CD4-positive, CD25-positive, alpha-beta regulatory T cell (primary cell): ENCODE results near the gene PDPK1. TPM values are rescaled to one million over a fixed set of nuclear protein-coding genes. Genes with fewer than 3 reads are reported as not detected.
"Not testable (repeated sequence)": the region's sequence is repeated elsewhere in the genome, so short reads cannot be mapped to it uniquely, and the experiment has no call there.

Experiments
- ATAC-seq, 2 donors: fragments of 150-1000 bp; cut with Tn5 transposase; one replicate each; pipeline ENCODE4 v1.10.0; 2021; ENCODE audit warnings: low read depth in 2 of 2, moderate number of reproducible peaks in 2 of 2, moderate library complexity in 1 of 2
- DNase-seq, 3 donors: peaks; one replicate each; pipeline versions ENCODE4 v3.0.0 to v3.0.0-alpha.2; 2012 to 2022; ENCODE audit warnings: mixed read lengths in 1 of 3
- H3K27ac ChIP-seq: one replicate; pipeline ENCODE4 v1.7.0; 2013; ENCODE audit warnings: mild to moderate bottlenecking, low read length; ENCODE audit not compliant: insufficient read depth, poor library complexity, severe bottlenecking
- H3K27me3 ChIP-seq: one replicate; pipeline ENCODE4 v1.7.0; 2013; ENCODE audit warnings: low read length; ENCODE audit not compliant: control insufficient read depth, insufficient read depth
- H3K36me3 ChIP-seq: one replicate; pipeline ENCODE4 v1.7.0; 2013; ENCODE audit warnings: mild to moderate bottlenecking, low read length, moderate library complexity; ENCODE audit not compliant: control insufficient read depth, insufficient read depth
- H3K4me1 ChIP-seq: 2 replicates; pipeline ENCODE4 v1.7.0; 2013; ENCODE audit warnings: mild to moderate bottlenecking, low read length; ENCODE audit not compliant: insufficient read depth, control insufficient read depth, poor library complexity, severe bottlenecking
- H3K4me3 ChIP-seq: one replicate; pipeline ENCODE4 v1.7.0; 2013; ENCODE audit warnings: low read depth, mild to moderate bottlenecking, low read length, moderate library complexity
- H3K9me3 ChIP-seq, 2 experiments: 1 replicate in 1 of 2; 2 replicates in 1 of 2; pipeline ENCODE4 v1.7.0; 2013; ENCODE audit warnings: low read length in 2 of 2, mild to moderate bottlenecking in 1 of 2, moderate library complexity in 1 of 2; ENCODE audit not compliant: control insufficient read depth in 2 of 2
- H3K27ac Mint-ChIP-seq, 3 donors: one replicate each; pipeline ENCODE4 v1.8.0; 2020 to 2022; ENCODE audit warnings: mild to moderate bottlenecking in 3 of 3, mixed read lengths in 3 of 3, moderate library complexity in 2 of 3
- H3K27me3 Mint-ChIP-seq: one replicate; pipeline ENCODE4 v1.8.0; 2022; ENCODE audit warnings: mild to moderate bottlenecking, mixed read lengths
- H3K36me3 Mint-ChIP-seq: one replicate; pipeline ENCODE4 v1.8.0; 2020; ENCODE audit warnings: mixed read lengths
- H3K4me1 Mint-ChIP-seq, 4 donors: one replicate each; pipeline ENCODE4 v1.8.0; 2020 to 2022; ENCODE audit warnings: mixed read lengths in 4 of 4, mild to moderate bottlenecking in 1 of 4
- H3K4me3 Mint-ChIP-seq, 4 donors: one replicate each; pipeline ENCODE4 v1.8.0; 2020 to 2022; ENCODE audit warnings: mild to moderate bottlenecking in 4 of 4, mixed read lengths in 4 of 4, moderate library complexity in 3 of 4
- H3K9me3 Mint-ChIP-seq, 7 donors: one replicate each; pipeline ENCODE4 v1.8.0; 2020 to 2022; ENCODE audit warnings: mixed read lengths in 7 of 7, mild to moderate bottlenecking in 3 of 7, moderate library complexity in 2 of 7
- polyA plus RNA-seq, 4 donors: library from polyadenylated mRNA; unstranded; fragments of 300-500 nt; fragmentation: Illumina TruSeq; gene quantifications; one replicate each; pipeline ENCODE4 v1.2.3, GENCODE V29; 2021
- total RNA-seq: library from RNA; stranded (reverse); gene quantifications from one replicate; pipeline ENCODE4 v1.2.3, GENCODE V29; 2022

Gene PDPK1
- total and polyA plus RNA-seq, 5 donors from 2014 or later: 28.0 to 57.4 (median 30.5) TPM

- not testable (repeated sequence) for H3K27ac ChIP-seq, H3K27me3 ChIP-seq, H3K4me1 Mint-ChIP-seq, H3K9me3 ChIP-seq, H3K27me3 Mint-ChIP-seq, H3K36me3 ChIP-seq, H3K4me1 ChIP-seq, ATAC-seq, H3K27ac Mint-ChIP-seq, H3K4me3 ChIP-seq, H3K4me3 Mint-ChIP-seq, H3K9me3 Mint-ChIP-seq, DNase-seq
- H3K36me3 Mint-ChIP-seq: peaks cover 13% of the 10 kb centered on the region
These were observed 74.1 kb downstream of the PDPK1 start for GRCh38 chr16:2611877-2612276.

- H3K27ac Mint-ChIP-seq, H3K36me3 ChIP-seq, H3K27me3 Mint-ChIP-seq, H3K9me3 Mint-ChIP-seq, H3K27me3 ChIP-seq, H3K27ac ChIP-seq, H3K4me3 ChIP-seq, ATAC-seq, H3K4me1 Mint-ChIP-seq, H3K9me3 ChIP-seq, H3K4me3 Mint-ChIP-seq, H3K4me1 ChIP-seq, DNase-seq: not testable (repeated sequence)
- H3K36me3 Mint-ChIP-seq: peaks cover 13% of the 10 kb centered on the region
These were observed 75.4 kb downstream of the PDPK1 start for GRCh38 chr16:2613251-2613650.

- Histone ChIP-seq H3K36me3 (peaks cover 7% of the 10 kb centered on the region), H3K4me3 (no peak overlapping the region), H3K27ac (no peak overlapping the region), H3K27me3 (no peaks in the 10 kb centered on the region), H3K9me3 (no peaks in the 10 kb centered on the region), H3K4me1 (no peaks in the 10 kb centered on the region)
- Mint-ChIP-seq H3K4me1 (peaks cover 0 to 2% (median 0%) of the 10 kb centered on the region in 4 donors), H3K9me3 (no peaks in the 10 kb centered on the region), H3K27ac (peak overlapping the region in 1 of 3 donors; percentile 23), H3K36me3 (peaks cover 13% of the 10 kb centered on the region), H3K4me3 (peak overlapping the region in 1 of 4 donors; percentile 38), H3K27me3 (no peaks in the 10 kb centered on the region)
- no peak for DNase-seq
- no peak for ATAC-seq
These were observed 77.0 kb downstream of the PDPK1 start for GRCh38 chr16:2614761-2615191.

- H3K36me3 Mint-ChIP-seq, ATAC-seq, H3K9me3 ChIP-seq, H3K27ac Mint-ChIP-seq, H3K4me3 Mint-ChIP-seq, H3K4me1 ChIP-seq, H3K27ac ChIP-seq, H3K27me3 ChIP-seq, H3K36me3 ChIP-seq, DNase-seq, H3K4me1 Mint-ChIP-seq, H3K9me3 Mint-ChIP-seq, H3K4me3 ChIP-seq, H3K27me3 Mint-ChIP-seq: not testable (repeated sequence)
These were observed 81.1 kb downstream of the PDPK1 start for GRCh38 chr16:2618964-2619363.

GRCh38 chr16:2619628-2620027 lies 81.8 kb downstream of the PDPK1 start:
- not testable (repeated sequence) for H3K36me3 Mint-ChIP-seq, H3K36me3 ChIP-seq, H3K4me1 ChIP-seq, H3K27me3 Mint-ChIP-seq, H3K4me1 Mint-ChIP-seq, H3K27ac ChIP-seq, DNase-seq, H3K27ac Mint-ChIP-seq, H3K9me3 ChIP-seq, H3K4me3 ChIP-seq, H3K9me3 Mint-ChIP-seq, H3K27me3 ChIP-seq, H3K4me3 Mint-ChIP-seq
- ATAC-seq: peak in 1 of 2 donors; percentile 47

- not testable (repeated sequence) for H3K27me3 ChIP-seq, H3K27me3 Mint-ChIP-seq, H3K9me3 ChIP-seq, ATAC-seq, H3K36me3 ChIP-seq, H3K27ac Mint-ChIP-seq, H3K9me3 Mint-ChIP-seq, H3K4me1 Mint-ChIP-seq, H3K4me3 Mint-ChIP-seq, H3K27ac ChIP-seq, H3K36me3 Mint-ChIP-seq, H3K4me3 ChIP-seq, H3K4me1 ChIP-seq, DNase-seq
These were observed 83.0 kb downstream of the PDPK1 start for GRCh38 chr16:2620870-2621269.

GRCh38 chr16:2621395-2621794 lies 83.6 kb downstream of the PDPK1 start:
- H3K4me3 ChIP-seq, H3K4me1 ChIP-seq, H3K27ac ChIP-seq, H3K9me3 Mint-ChIP-seq, H3K4me1 Mint-ChIP-seq, H3K27me3 Mint-ChIP-seq, H3K36me3 ChIP-seq, H3K4me3 Mint-ChIP-seq, H3K9me3 ChIP-seq, H3K27me3 ChIP-seq, H3K27ac Mint-ChIP-seq, DNase-seq, ATAC-seq, H3K36me3 Mint-ChIP-seq: not testable (repeated sequence)

- H3K36me3 Mint-ChIP-seq, H3K27me3 Mint-ChIP-seq, H3K9me3 ChIP-seq, H3K36me3 ChIP-seq, H3K9me3 Mint-ChIP-seq, H3K27ac Mint-ChIP-seq, H3K4me1 Mint-ChIP-seq, H3K4me3 Mint-ChIP-seq, H3K27me3 ChIP-seq, DNase-seq, ATAC-seq, H3K27ac ChIP-seq, H3K4me3 ChIP-seq, H3K4me1 ChIP-seq: not testable (repeated sequence)
These were observed 89.3 kb downstream of the PDPK1 start for GRCh38 chr16:2627075-2627474.
